ENCODE data around the gene RHEX.

- TF ChIP-seq CTCF (IDR thresholded peaks at IDR 0.05) (no peak), EP300 (IDR thresholded peaks at IDR 0.05) (no peak)
These were observed 57.2 kb downstream of the RHEX start for GRCh38 chr1:206110161-206110560.

All from ovary (tissue), 3 donors.